Nephron (organoid): ENCODE data around the gene ADCY7.

Experiments used
- H3K27ac Mint-ChIP-seq, 3 experiments: 2 replicates each; pipeline ENCODE4 v1.8.0; 2020; ENCODE audit warnings: mixed read lengths in 3 of 3, mild to moderate bottlenecking in 2 of 3, moderate library complexity in 1 of 3
- H3K27me3 Mint-ChIP-seq: 2 replicates; pipeline ENCODE4 v1.8.0; 2021; ENCODE audit warnings: low read depth, mild to moderate bottlenecking, moderate library complexity, mixed read lengths
- H3K36me3 Mint-ChIP-seq: 2 replicates; pipeline ENCODE4 v1.8.0; 2020; ENCODE audit warnings: low read depth, mixed read lengths
- H3K4me1 Mint-ChIP-seq: 2 replicates; pipeline ENCODE4 v1.8.0; 2020; ENCODE audit warnings: mixed read lengths
- H3K4me3 Mint-ChIP-seq, 3 experiments: 2 replicates each; pipeline ENCODE4 v1.8.0; 2020; ENCODE audit warnings: mild to moderate bottlenecking in 3 of 3, mixed read lengths in 3 of 3, moderate library complexity in 2 of 3
- H3K9me3 Mint-ChIP-seq: 2 replicates; pipeline ENCODE4 v1.8.0; 2020; ENCODE audit warnings: mixed read lengths
- CTCF ChIP-seq, 3 experiments: fragments of 200-600 bp; sonication (generic); IDR thresholded peaks; one replicate each; pipeline ENCODE4 v1.5.0; 2021; ENCODE audit warnings: antibody characterized with exemption in 3 of 3; ENCODE audit not compliant: unreplicated experiment in 3 of 3

ADCY7 gene

GRCh38 chr16:50302472-50303005 lies 36.2 kb downstream of the ADCY7 start:
- Mint-ChIP-seq H3K36me3 (no peaks in the 10 kb centered on the region), H3K27me3 (peaks cover 13% of the 10 kb centered on the region), H3K9me3 (no peaks in the 10 kb centered on the region), H3K4me1 (no peaks in the 10 kb centered on the region), H3K27ac (no peak overlapping the region), H3K4me3 (no peak overlapping the region)
- TF ChIP-seq CTCF (IDR thresholded peaks at IDR 0.05; ENCODE audit: unreplicated experiment in 3 of 3) = no peak

- no peaks in the 10 kb centered on the region for H3K9me3 Mint-ChIP-seq
- no peak overlapping the region for H3K27ac Mint-ChIP-seq
- H3K4me3 Mint-ChIP-seq = no peak overlapping the region
Measured at GRCh38 chr16:50303041-50303604, 36.8 kb downstream of the ADCY7 start.

GRCh38 chr16:50303605-50304466 lies 37.5 kb downstream of the ADCY7 start:
- no peak overlapping the region for H3K4me3 Mint-ChIP-seq
- no peaks in the 10 kb centered on the region for H3K9me3 Mint-ChIP-seq
- no peaks in the 10 kb centered on the region for H3K4me1 Mint-ChIP-seq
- H3K36me3 Mint-ChIP-seq = no peaks in the 10 kb centered on the region
- no peak overlapping the region for H3K27ac Mint-ChIP-seq
- peaks cover 9% of the 10 kb centered on the region for H3K27me3 Mint-ChIP-seq
- no peak for TF ChIP-seq CTCF (IDR thresholded peaks at IDR 0.05; ENCODE audit: unreplicated experiment in 3 of 3)

More at GRCh38 chr16:50303041-50303604, 36.8 kb downstream of the ADCY7 start:
- no peak for TF ChIP-seq CTCF (IDR thresholded peaks at IDR 0.05; ENCODE audit: unreplicated experiment in 3 of 3)
- Mint-ChIP-seq H3K27me3 (peaks cover 11% of the 10 kb centered on the region), H3K36me3 (no peaks in the 10 kb centered on the region), H3K4me1 (no peaks in the 10 kb centered on the region)

- no peak for TF ChIP-seq CTCF (IDR thresholded peaks at IDR 0.05; ENCODE audit: unreplicated experiment in 3 of 3)
- no peak overlapping the region for H3K4me3 Mint-ChIP-seq
- no peaks in the 10 kb centered on the region for H3K9me3 Mint-ChIP-seq
- no peaks in the 10 kb centered on the region for H3K36me3 Mint-ChIP-seq
- no peaks in the 10 kb centered on the region for H3K4me1 Mint-ChIP-seq
- no peak overlapping the region for H3K27ac Mint-ChIP-seq
- peaks cover 9% of the 10 kb centered on the region for H3K27me3 Mint-ChIP-seq
Measured at GRCh38 chr16:50304467-50305440, 38.4 kb downstream of the ADCY7 start.

GRCh38 chr16:50305441-50306061 lies 39.2 kb downstream of the ADCY7 start:
- no peaks in the 10 kb centered on the region for H3K36me3 Mint-ChIP-seq
- H3K27me3 Mint-ChIP-seq = peaks cover 9% of the 10 kb centered on the region
- H3K27ac Mint-ChIP-seq = no peak overlapping the region
- no peak overlapping the region for H3K4me3 Mint-ChIP-seq
- H3K4me1 Mint-ChIP-seq = no peaks in the 10 kb centered on the region
- no peaks in the 10 kb centered on the region for H3K9me3 Mint-ChIP-seq
- no peak for TF ChIP-seq CTCF (IDR thresholded peaks at IDR 0.05; ENCODE audit: unreplicated experiment in 3 of 3)
